Glutamatergic neuron (in vitro differentiated cells): ENCODE measurements around the gene AQP9. TPM values are rescaled to one million over a fixed set of nuclear protein-coding genes. Genes with fewer than 3 reads are reported as not detected.

Source experiments
- DNase-seq: peaks from one replicate; pipeline ENCODE4 v3.0.0; 2022
- H3K27ac Mint-ChIP-seq: one replicate; pipeline ENCODE4 v1.8.0; 2020; ENCODE audit warnings: mild to moderate bottlenecking, mixed read lengths, inconsistent platforms; ENCODE audit not compliant: unreplicated experiment
- H3K27me3 Mint-ChIP-seq: one replicate; pipeline ENCODE4 v1.8.0; 2020; ENCODE audit warnings: mild to moderate bottlenecking, moderate library complexity, mixed read lengths, inconsistent platforms; ENCODE audit not compliant: unreplicated experiment
- H3K36me3 Mint-ChIP-seq: one replicate; pipeline ENCODE4 v1.8.0; 2020; ENCODE audit warnings: mild to moderate bottlenecking, mixed read lengths, inconsistent platforms; ENCODE audit not compliant: unreplicated experiment
- H3K4me1 Mint-ChIP-seq: one replicate; pipeline ENCODE4 v1.8.0; 2020; ENCODE audit warnings: mild to moderate bottlenecking, low read depth, mixed read lengths, inconsistent platforms; ENCODE audit not compliant: unreplicated experiment
- H3K4me3 Mint-ChIP-seq: one replicate; pipeline ENCODE4 v1.8.0; 2020; ENCODE audit warnings: mild to moderate bottlenecking, mixed read lengths, inconsistent platforms; ENCODE audit not compliant: unreplicated experiment
- H3K9me3 Mint-ChIP-seq: one replicate; pipeline ENCODE4 v1.8.0; 2020; ENCODE audit warnings: mild to moderate bottlenecking, moderate library complexity, mixed read lengths, inconsistent platforms; ENCODE audit not compliant: unreplicated experiment
- CTCF ChIP-seq: fragments of 200-600 bp; sonication (generic); IDR thresholded peaks from one replicate; pipeline ENCODE4 v1.5.0; 2021; ENCODE audit not compliant: partially characterized antibody, unreplicated experiment
- total RNA-seq: library from RNA; stranded (reverse); fragmentation: NEBNext Ultra II Directional; extraction: Animal tissue kit (Norgen Biotek cat#: 25700); gene quantifications from one replicate; pipeline ENCODE4 v1.2.1, GENCODE V29; 2021; ENCODE audit not compliant: unreplicated experiment

AQP9 gene
- total RNA-seq, 1 donor from 2014 or later = not detected

- TF ChIP-seq CTCF = no peak
- peaks cover 2% of the 10 kb centered on the region for H3K27me3 Mint-ChIP-seq
- DNase-seq = peak; percentile 34
- peaks cover 8% of the 10 kb centered on the region for H3K36me3 Mint-ChIP-seq
- no peak overlapping the region for H3K4me3 Mint-ChIP-seq
- peaks cover 15% of the 10 kb centered on the region for H3K4me1 Mint-ChIP-seq
- H3K9me3 Mint-ChIP-seq = peaks cover 3% of the 10 kb centered on the region
- H3K27ac Mint-ChIP-seq = no peak overlapping the region
These were observed 83.5 kb downstream of the AQP9 start for GRCh38 chr15:58221591-58222241.

GRCh38 chr15:58222679-58223078, 84.5 kb downstream of the AQP9 start:
- H3K27me3 Mint-ChIP-seq = peaks cover 2% of the 10 kb centered on the region
- no peak overlapping the region for H3K4me3 Mint-ChIP-seq
- peaks cover 2% of the 10 kb centered on the region for H3K9me3 Mint-ChIP-seq
- no peak for DNase-seq
- peaks cover 15% of the 10 kb centered on the region for H3K4me1 Mint-ChIP-seq
- no peak for TF ChIP-seq CTCF
- no peak overlapping the region for H3K27ac Mint-ChIP-seq
- H3K36me3 Mint-ChIP-seq = peaks cover 8% of the 10 kb centered on the region

GRCh38 chr15:58223432-58223831, 85.3 kb downstream of the AQP9 start:
- peaks cover 8% of the 10 kb centered on the region for H3K36me3 Mint-ChIP-seq
- TF ChIP-seq CTCF = no peak
- no peak overlapping the region for H3K4me3 Mint-ChIP-seq
- H3K27me3 Mint-ChIP-seq = peaks cover 2% of the 10 kb centered on the region
- no peak overlapping the region for H3K27ac Mint-ChIP-seq
- H3K4me1 Mint-ChIP-seq = peaks cover 18% of the 10 kb centered on the region
- peaks cover 3% of the 10 kb centered on the region for H3K9me3 Mint-ChIP-seq
- no peak for DNase-seq

GRCh38 chr15:58224068-58224467, 85.9 kb downstream of the AQP9 start:
- Mint-ChIP-seq H3K36me3 (peaks cover 8% of the 10 kb centered on the region), H3K27me3 (peaks cover 2% of the 10 kb centered on the region), H3K9me3 (peaks cover 3% of the 10 kb centered on the region), H3K27ac (no peak overlapping the region), H3K4me1 (peaks cover 24% of the 10 kb centered on the region), H3K4me3 (no peak overlapping the region)
- no peak for TF ChIP-seq CTCF
- DNase-seq = peak; percentile 40

GRCh38 chr15:58227706-58228543, 89.7 kb downstream of the AQP9 start:
- Mint-ChIP-seq H3K27me3 (peaks cover 1% of the 10 kb centered on the region), H3K4me3 (no peak overlapping the region), H3K4me1 (peaks cover 27% of the 10 kb centered on the region), H3K9me3 (peaks cover 2% of the 10 kb centered on the region), H3K27ac (no peak overlapping the region), H3K36me3 (no peaks in the 10 kb centered on the region)
- TF ChIP-seq CTCF = peak; percentile 86
- DNase-seq = peak; percentile 81
